ENCODE results near the gene EVPL.

DNA sequence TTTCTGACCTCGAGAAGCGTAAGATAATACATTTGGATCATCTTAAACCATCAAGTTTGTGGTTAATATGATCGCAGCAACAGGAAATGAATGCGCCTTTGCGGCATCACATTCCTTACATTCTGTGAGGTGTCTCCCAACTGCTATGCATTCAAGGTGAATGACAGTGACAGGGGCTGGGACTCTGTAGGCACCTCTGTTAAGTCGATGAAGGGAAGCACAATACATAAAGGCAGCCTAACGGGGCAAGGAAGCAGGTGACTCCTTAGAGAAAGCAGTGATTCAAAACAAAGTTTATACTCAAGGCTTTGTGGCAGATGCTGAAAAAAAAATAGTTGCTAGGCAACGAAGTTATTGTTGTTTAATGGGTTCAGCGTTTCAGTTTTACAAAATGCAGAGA, 21.6 kb upstream of the EVPL start:
- no peak for TF ChIP-seq CBFB (CRISPR knock-in tag; IDR thresholded peaks at IDR 0.05; ENCODE audit: low read depth)
- TF ChIP-seq, protein P1, sequence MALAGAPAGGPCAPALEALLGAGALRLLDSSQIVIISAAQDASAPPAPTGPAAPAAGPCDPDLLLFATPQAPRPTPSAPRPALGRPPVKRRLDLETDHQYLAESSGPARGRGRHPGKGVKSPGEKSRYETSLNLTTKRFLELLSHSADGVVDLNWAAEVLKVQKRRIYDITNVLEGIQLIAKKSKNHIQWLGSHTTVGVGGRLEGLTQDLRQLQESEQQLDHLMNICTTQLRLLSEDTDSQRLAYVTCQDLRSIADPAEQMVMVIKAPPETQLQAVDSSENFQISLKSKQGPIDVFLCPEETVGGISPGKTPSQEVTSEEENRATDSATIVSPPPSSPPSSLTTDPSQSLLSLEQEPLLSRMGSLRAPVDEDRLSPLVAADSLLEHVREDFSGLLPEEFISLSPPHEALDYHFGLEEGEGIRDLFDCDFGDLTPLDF (CRISPR knock-in tag; IDR thresholded peaks at IDR 0.05) = no peak
- no peak for TF ChIP-seq FOXP4 (CRISPR knock-in tag; IDR thresholded peaks at IDR 0.05)
- no peak for TF ChIP-seq ETV6 (CRISPR knock-in tag; IDR thresholded peaks at IDR 0.05)
- no peak for TF ChIP-seq USF1 (CRISPR knock-in tag; IDR thresholded peaks at IDR 0.05)
- TF ChIP-seq FOXJ3 (CRISPR knock-in tag; IDR thresholded peaks at IDR 0.05; ENCODE audit: borderline replicate concordance) = no peak
- TF ChIP-seq ZBTB21 (CRISPR knock-in tag; IDR thresholded peaks at IDR 0.05; ENCODE audit: borderline replicate concordance) = no peak
- TF ChIP-seq CTCF (IDR thresholded peaks at IDR 0.05) = no peak
- TF ChIP-seq, protein P2, sequence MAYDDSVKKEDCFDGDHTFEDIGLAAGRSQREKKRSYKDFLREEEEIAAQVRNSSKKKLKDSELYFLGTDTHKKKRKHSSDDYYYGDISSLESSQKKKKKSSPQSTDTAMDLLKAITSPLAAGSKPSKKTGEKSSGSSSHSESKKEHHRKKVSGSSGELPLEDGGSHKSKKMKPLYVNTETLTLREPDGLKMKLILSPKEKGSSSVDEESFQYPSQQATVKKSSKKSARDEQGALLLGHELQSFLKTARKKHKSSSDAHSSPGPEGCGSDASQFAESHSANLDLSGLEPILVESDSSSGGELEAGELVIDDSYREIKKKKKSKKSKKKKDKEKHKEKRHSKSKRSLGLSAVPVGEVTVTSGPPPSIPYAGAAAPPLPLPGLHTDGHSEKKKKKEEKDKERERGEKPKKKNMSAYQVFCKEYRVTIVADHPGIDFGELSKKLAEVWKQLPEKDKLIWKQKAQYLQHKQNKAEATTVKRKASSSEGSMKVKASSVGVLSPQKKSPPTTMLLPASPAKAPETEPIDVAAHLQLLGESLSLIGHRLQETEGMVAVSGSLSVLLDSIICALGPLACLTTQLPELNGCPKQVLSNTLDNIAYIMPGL (CRISPR knock-in tag; IDR thresholded peaks at IDR 0.05) = no peak
- no peak for TF ChIP-seq TEAD1 (CRISPR knock-in tag; IDR thresholded peaks at IDR 0.05)

Data from WTC11 (cell line).